ENCODE results near the gene SCG5.

SCG5 gene

GRCh38 chr15:32721596-32721995 is 80.1 kb downstream of the SCG5 start:
- DNase-seq (ENCODE audit: low spot score) (no peak), FAIRE-seq (no peak)

- no peak for FAIRE-seq
Observed at GRCh38 chr15:32722136-32722535, 80.6 kb downstream of the SCG5 start.

GRCh38 chr15:32723171-32723948 is 81.8 kb downstream of the SCG5 start:
- FAIRE-seq, result no peak
- DNase-seq (ENCODE audit: low spot score), result no peak

More at GRCh38 chr15:32722136-32722535, 80.6 kb downstream of the SCG5 start:
- DNase-seq (ENCODE audit: low spot score), result no peak

GRCh38 chr15:32729700-32730395 is 88.3 kb downstream of the SCG5 start:
- no peak for DNase-seq (ENCODE audit: low spot score)
- FAIRE-seq, result no peak

GRCh38 chr15:32730677-32731654 is 89.5 kb downstream of the SCG5 start:
- DNase-seq (ENCODE audit: low spot score) (peak; percentile 47), FAIRE-seq (no peak)

GRCh38 chr15:32732574-32733157 is 91.2 kb downstream of the SCG5 start:
- FAIRE-seq, result no peak
- DNase-seq (ENCODE audit: low spot score), result no peak

- DNase-seq (ENCODE audit: low spot score) (no peak), FAIRE-seq (no peak)
Observed at GRCh38 chr15:32733281-32733680, 91.8 kb downstream of the SCG5 start.

- DNase-seq (ENCODE audit: low spot score), result no peak
- FAIRE-seq, result no peak
Observed at GRCh38 chr15:32735989-32736700, 94.6 kb downstream of the SCG5 start.

GRCh38 chr15:32736701-32737061 is 95.2 kb downstream of the SCG5 start:
- DNase-seq (ENCODE audit: low spot score) (no peak), FAIRE-seq (no peak)

GRCh38 chr15:32737304-32737703 is 95.8 kb downstream of the SCG5 start:
- FAIRE-seq, result no peak

GRCh38 chr15:32738666-32739065 is 97.2 kb downstream of the SCG5 start:
- no peak for DNase-seq (ENCODE audit: low spot score)
- FAIRE-seq, result no peak

More at GRCh38 chr15:32737304-32737703, 95.8 kb downstream of the SCG5 start:
- DNase-seq (ENCODE audit: low spot score), result no peak

GRCh38 chr15:32739522-32740063 is 98.1 kb downstream of the SCG5 start:
- FAIRE-seq (no peak), DNase-seq (ENCODE audit: low spot score) (no peak)

GRCh38 chr15:32743411-32744140 is 102.1 kb downstream of the SCG5 start:
- FAIRE-seq, result no peak

GRCh38 chr15:32746116-32746857 is 104.8 kb downstream of the SCG5 start:
- no peak for FAIRE-seq

More at GRCh38 chr15:32743411-32744140, 102.1 kb downstream of the SCG5 start:
- DNase-seq (ENCODE audit: low spot score), result no peak

More at GRCh38 chr15:32746116-32746857, 104.8 kb downstream of the SCG5 start:
- no peak for DNase-seq (ENCODE audit: low spot score)
